Liver (tissue), 9 donors: ENCODE results near the gene TSBP1. TPM values are rescaled to one million over a fixed set of nuclear protein-coding genes. Genes with fewer than 3 reads are reported as not detected.
A peak's percentile ranks its signal among the peaks of the same experiment; 100 is the strongest.

ENCODE experiments used
- DNase-seq: peaks from one replicate; pipeline ENCODE4 v3.0.0-alpha.2; 2017; ENCODE audit warnings: low spot score
- H3K27ac ChIP-seq, 2 donors: one replicate each; pipeline ENCODE4 v1.7.0; 2013; ENCODE audit warnings: inconsistent platforms in 2 of 2, low read length in 2 of 2, control low read depth in 1 of 2, low read depth in 1 of 2, mild to moderate bottlenecking in 1 of 2
- H3K27me3 ChIP-seq, 4 donors: one replicate each; pipeline versions ENCODE4 v1.6.1 to v1.7.0; 2013; ENCODE audit warnings: low read length in 3 of 4, inconsistent platforms in 1 of 4, mild to moderate bottlenecking in 1 of 4, moderate library complexity in 1 of 4; ENCODE audit not compliant: control insufficient read depth in 4 of 4, insufficient read depth in 4 of 4
- H3K36me3 ChIP-seq, 4 donors: one replicate each; pipeline versions ENCODE4 v1.6.1 to v1.7.0; 2013; ENCODE audit warnings: low read length in 3 of 4, mild to moderate bottlenecking in 3 of 4, low read depth in 1 of 4, moderate library complexity in 1 of 4; ENCODE audit not compliant: control insufficient read depth in 4 of 4, insufficient read depth in 3 of 4
- H3K4me1 ChIP-seq, 4 donors: one replicate each; pipeline versions ENCODE4 v1.6.1 to v1.7.0; 2013; ENCODE audit warnings: low read length in 3 of 4, mild to moderate bottlenecking in 3 of 4, moderate library complexity in 1 of 4; ENCODE audit not compliant: control insufficient read depth in 4 of 4, insufficient read depth in 4 of 4
- H3K4me3 ChIP-seq, 3 donors: one replicate each; pipeline versions ENCODE4 v1.6.1 to v1.7.0; 2013; ENCODE audit warnings: low read length in 3 of 3, control low read depth in 1 of 3, low read depth in 1 of 3, mild to moderate bottlenecking in 1 of 3
- H3K9ac ChIP-seq, 2 donors: one replicate each; pipeline ENCODE4 v1.7.0; 2013; ENCODE audit warnings: low read length in 2 of 2, mild to moderate bottlenecking in 2 of 2, moderate library complexity in 2 of 2, control low read depth in 1 of 2, low read depth in 1 of 2
- H3K9me3 ChIP-seq, 4 donors: one replicate each; pipeline versions ENCODE4 v1.6.1 to v1.7.0; 2013; ENCODE audit warnings: low read length in 3 of 4; ENCODE audit not compliant: control insufficient read depth in 4 of 4
- FOXA1 ChIP-seq: IDR thresholded peaks from 2 replicates; pipeline ENCODE4 v1.6.1; 2016; ENCODE audit warnings: antibody characterized with exemption
- GABPA ChIP-seq, 2 donors: IDR thresholded peaks in 1 of 2; conservative IDR thresholded peaks in 1 of 2; 2 replicates each; pipeline ENCODE4 v1.6.1; 2016; ENCODE audit warnings: antibody characterized with exemption in 2 of 2, mild to moderate bottlenecking in 1 of 2, moderate library complexity in 1 of 2
- HNF4A ChIP-seq, 2 donors: conservative IDR thresholded peaks; 2 replicates each; pipeline ENCODE4 v1.6.1; 2016; ENCODE audit warnings: antibody characterized with exemption in 2 of 2, mild to moderate bottlenecking in 2 of 2
- JUND ChIP-seq, 2 donors: IDR thresholded peaks; 2 replicates each; pipeline ENCODE4 v1.6.1; 2016; ENCODE audit warnings: antibody characterized with exemption in 2 of 2
- NR2F2 ChIP-seq: IDR thresholded peaks from 2 replicates; pipeline ENCODE4 v1.6.1; 2016; ENCODE audit warnings: antibody characterized with exemption
- RAD21 ChIP-seq, 2 donors: IDR thresholded peaks; 2 replicates each; pipeline ENCODE4 v1.6.1; 2016; ENCODE audit warnings: antibody characterized with exemption in 2 of 2, mild to moderate bottlenecking in 2 of 2
- RXRA ChIP-seq, 2 donors: IDR thresholded peaks; 2 replicates each; pipeline ENCODE4 v1.6.1; 2017 to 2018; ENCODE audit warnings: antibody characterized with exemption in 2 of 2, mild to moderate bottlenecking in 1 of 2
- SP1 ChIP-seq: IDR thresholded peaks from 2 replicates; pipeline ENCODE4 v1.6.1; 2018; ENCODE audit warnings: antibody characterized with exemption, mild to moderate bottlenecking
- TAF1 ChIP-seq: conservative IDR thresholded peaks from 2 replicates; pipeline ENCODE4 v1.6.1; 2016; ENCODE audit warnings: antibody characterized with exemption, mild to moderate bottlenecking
- YY1 ChIP-seq: IDR thresholded peaks from 2 replicates; pipeline ENCODE4 v1.6.1; 2016; ENCODE audit warnings: antibody characterized with exemption, mild to moderate bottlenecking
- WGBS: extraction: QIAGEN DNeasy Blood & Tissue Kit; methylation state at CpG from one replicate; pipeline ENCODE4 v1.1.7; 2013; 5-methylcytosine and 5-hydroxymethylcytosine counted together
- polyA plus RNA-seq, 2 donors: library from polyadenylated mRNA; stranded (reverse) in 1 of 2; unstranded in 1 of 2; fragments of 200-250 nt in 1 of 2; fragments of >200 nt in 1 of 2; fragmentation: Nextera tagmentation in 1 of 2; extraction: Ambion mirVana in 1 of 2; gene quantifications; one replicate each; pipeline versions ENCODE4 v1.2.1 to v1.2.3, GENCODE V29; 2013 to 2015
- total RNA-seq, 2 donors: library from RNA; depleted of rRNA; stranded (reverse); fragments of >200 nt; gene quantifications; one replicate each; pipeline ENCODE4 v1.2.3, GENCODE V29; 2014
- TF ChIP-seq, protein P1 (sequence below): IDR thresholded peaks from 2 replicates; pipeline ENCODE4 v1.6.1; 2016; ENCODE audit warnings: antibody characterized with exemption
- TF ChIP-seq, protein P2 (sequence below): fragments of 150-350 bp; IDR thresholded peaks from 2 replicates; pipeline ENCODE4 v1.5.1; 2017; ENCODE audit warnings: improper control_type of control experiment, low read depth, low read length; ENCODE audit not compliant: missing input control
- TF ChIP-seq, protein P3 (sequence below): IDR thresholded peaks from 2 replicates; pipeline ENCODE4 v1.6.1; 2016; ENCODE audit warnings: antibody characterized with exemption
- TF ChIP-seq, protein P4 (sequence below): IDR thresholded peaks from 2 replicates; pipeline ENCODE4 v1.6.1; 2016; ENCODE audit warnings: antibody characterized with exemption, mild to moderate bottlenecking
- donor health status: healthy.
- donor health status: healthy.
- donor health status: healthy.
- donor health status: healthy.
- donor health status: healthy.

Gene TSBP1
- total and polyA plus RNA-seq, 4 donors = not detected

DNA sequence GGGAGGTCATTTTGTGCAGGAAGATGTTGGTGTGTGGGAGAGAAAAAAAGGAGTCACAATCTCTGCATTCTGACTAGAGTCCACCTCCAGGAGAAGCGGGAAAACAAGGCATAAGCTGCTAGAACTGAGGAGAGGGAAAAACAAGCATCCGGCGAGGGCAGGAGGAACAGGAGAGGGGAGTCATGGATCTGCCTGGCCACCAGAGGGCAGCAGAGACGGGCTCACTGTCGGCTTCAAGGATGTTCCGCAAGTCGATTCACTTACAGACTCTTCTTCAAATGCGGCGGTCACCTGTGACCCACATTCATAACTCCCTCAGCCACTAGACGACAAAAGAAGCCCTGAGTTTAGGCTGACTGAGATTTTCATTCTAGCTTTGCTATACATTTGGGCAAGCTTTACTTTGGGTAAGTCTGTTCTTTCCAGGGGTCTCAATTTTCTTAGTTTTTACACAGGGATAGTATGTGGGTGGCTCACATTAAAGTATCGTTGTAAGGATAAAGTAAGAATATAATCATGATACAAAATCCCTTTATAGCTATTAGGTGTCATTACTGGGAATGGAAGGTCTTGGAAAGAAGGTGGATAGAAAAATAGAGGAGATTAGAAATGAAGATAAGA lies 41.8 kb upstream of the TSBP1 start:
- peaks cover 0 to 4% (median 0%) of the 10 kb centered on the region in 4 donors for H3K4me1 ChIP-seq
- H3K36me3 ChIP-seq = no peaks in the 10 kb centered on the region
- 6% methylated on average over 11 of the region's 11 CpGs for WGBS
- no peak overlapping the region for H3K27ac ChIP-seq
- TF ChIP-seq, protein P1, sequence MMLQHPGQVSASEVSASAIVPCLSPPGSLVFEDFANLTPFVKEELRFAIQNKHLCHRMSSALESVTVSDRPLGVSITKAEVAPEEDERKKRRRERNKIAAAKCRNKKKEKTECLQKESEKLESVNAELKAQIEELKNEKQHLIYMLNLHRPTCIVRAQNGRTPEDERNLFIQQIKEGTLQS = no peak
- no peak for TF ChIP-seq NR2F2
- TF ChIP-seq SP1 = no peak
- no peak for TF ChIP-seq HNF4A (conservative IDR thresholded peaks at IDR 0.05)
- TF ChIP-seq RAD21 (IDR thresholded peaks at IDR 0.05) = peak; percentile 89 to 97
- TF ChIP-seq, protein P2, sequence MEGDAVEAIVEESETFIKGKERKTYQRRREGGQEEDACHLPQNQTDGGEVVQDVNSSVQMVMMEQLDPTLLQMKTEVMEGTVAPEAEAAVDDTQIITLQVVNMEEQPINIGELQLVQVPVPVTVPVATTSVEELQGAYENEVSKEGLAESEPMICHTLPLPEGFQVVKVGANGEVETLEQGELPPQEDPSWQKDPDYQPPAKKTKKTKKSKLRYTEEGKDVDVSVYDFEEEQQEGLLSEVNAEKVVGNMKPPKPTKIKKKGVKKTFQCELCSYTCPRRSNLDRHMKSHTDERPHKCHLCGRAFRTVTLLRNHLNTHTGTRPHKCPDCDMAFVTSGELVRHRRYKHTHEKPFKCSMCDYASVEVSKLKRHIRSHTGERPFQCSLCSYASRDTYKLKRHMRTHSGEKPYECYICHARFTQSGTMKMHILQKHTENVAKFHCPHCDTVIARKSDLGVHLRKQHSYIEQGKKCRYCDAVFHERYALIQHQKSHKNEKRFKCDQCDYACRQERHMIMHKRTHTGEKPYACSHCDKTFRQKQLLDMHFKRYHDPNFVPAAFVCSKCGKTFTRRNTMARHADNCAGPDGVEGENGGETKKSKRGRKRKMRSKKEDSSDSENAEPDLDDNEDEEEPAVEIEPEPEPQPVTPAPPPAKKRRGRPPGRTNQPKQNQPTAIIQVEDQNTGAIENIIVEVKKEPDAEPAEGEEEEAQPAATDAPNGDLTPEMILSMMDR = peak; percentile 92
- TF ChIP-seq, protein P3, sequence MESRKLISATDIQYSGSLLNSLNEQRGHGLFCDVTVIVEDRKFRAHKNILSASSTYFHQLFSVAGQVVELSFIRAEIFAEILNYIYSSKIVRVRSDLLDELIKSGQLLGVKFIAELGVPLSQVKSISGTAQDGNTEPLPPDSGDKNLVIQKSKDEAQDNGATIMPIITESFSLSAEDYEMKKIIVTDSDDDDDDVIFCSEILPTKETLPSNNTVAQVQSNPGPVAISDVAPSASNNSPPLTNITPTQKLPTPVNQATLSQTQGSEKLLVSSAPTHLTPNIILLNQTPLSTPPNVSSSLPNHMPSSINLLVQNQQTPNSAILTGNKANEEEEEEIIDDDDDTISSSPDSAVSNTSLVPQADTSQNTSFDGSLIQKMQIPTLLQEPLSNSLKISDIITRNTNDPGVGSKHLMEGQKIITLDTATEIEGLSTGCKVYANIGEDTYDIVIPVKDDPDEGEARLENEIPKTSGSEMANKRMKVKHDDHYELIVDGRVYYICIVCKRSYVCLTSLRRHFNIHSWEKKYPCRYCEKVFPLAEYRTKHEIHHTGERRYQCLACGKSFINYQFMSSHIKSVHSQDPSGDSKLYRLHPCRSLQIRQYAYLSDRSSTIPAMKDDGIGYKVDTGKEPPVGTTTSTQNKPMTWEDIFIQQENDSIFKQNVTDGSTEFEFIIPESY = no peak
- H3K27me3 ChIP-seq = peaks cover 3 to 8% (median 6%) of the 10 kb centered on the region in 4 donors
- H3K9ac ChIP-seq = no peak overlapping the region
- peak; percentile 81 for DNase-seq
- no peaks in the 10 kb centered on the region for H3K9me3 ChIP-seq
- no peak overlapping the region for H3K4me3 ChIP-seq

DNA sequence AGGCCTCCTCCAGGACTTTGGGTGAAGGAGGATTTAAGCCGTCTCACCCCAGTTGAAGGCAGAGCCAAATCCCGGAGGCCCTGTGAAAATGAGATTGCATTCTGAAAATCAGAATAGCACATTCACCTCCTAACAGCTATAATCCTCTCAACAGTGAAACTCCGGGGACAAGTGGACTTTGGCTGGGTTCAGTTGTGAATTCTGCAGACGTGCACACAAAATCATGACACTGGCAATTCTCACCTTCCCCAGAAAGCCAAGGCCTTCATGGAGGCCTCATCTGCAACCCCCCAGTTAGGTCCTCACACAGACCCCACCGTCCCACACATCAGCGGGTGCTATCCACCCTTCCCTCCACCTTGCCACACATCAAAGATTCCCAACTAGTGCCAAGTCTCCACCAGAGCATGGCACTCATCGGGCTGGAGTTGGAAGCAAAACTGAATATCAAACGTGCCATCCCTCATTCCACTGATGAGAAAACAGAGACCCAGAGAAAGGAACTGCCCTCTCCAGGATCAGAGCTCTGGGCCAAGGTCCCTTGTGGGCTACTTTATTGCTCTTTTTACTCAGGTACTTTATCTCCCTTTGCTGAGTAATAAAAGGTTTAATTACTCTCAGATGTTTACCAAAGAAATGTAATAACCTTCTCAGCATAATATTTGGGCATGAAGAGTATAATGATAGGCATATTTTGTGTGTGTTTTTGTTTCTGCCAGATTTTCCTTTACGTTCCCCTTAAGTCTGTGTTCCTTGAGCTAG lies 40.0 kb upstream of the TSBP1 start:
- Histone ChIP-seq H3K27me3 (peaks cover 3 to 12% (median 8%) of the 10 kb centered on the region in 4 donors), H3K36me3 (no peaks in the 10 kb centered on the region), H3K9me3 (no peaks in the 10 kb centered on the region), H3K27ac (no peak overlapping the region), H3K4me3 (no peak overlapping the region), H3K4me1 (peaks cover 0 to 4% (median 0%) of the 10 kb centered on the region in 4 donors), H3K9ac (no peak overlapping the region)
- DNase-seq = no peak
- TF ChIP-seq FOXA1 (no peak), RXRA (IDR thresholded peaks at IDR 0.05) (no peak), SP1 (no peak), TAF1 (no peak), GABPA (IDR thresholded peaks at IDR 0.05 in 1 of 2, conservative IDR thresholded peaks at IDR 0.05 in 1 of 2) (no peak), RAD21 (IDR thresholded peaks at IDR 0.05) (no peak), JUND (IDR thresholded peaks at IDR 0.05) (no peak), YY1 (no peak)
- TF ChIP-seq, protein P4, sequence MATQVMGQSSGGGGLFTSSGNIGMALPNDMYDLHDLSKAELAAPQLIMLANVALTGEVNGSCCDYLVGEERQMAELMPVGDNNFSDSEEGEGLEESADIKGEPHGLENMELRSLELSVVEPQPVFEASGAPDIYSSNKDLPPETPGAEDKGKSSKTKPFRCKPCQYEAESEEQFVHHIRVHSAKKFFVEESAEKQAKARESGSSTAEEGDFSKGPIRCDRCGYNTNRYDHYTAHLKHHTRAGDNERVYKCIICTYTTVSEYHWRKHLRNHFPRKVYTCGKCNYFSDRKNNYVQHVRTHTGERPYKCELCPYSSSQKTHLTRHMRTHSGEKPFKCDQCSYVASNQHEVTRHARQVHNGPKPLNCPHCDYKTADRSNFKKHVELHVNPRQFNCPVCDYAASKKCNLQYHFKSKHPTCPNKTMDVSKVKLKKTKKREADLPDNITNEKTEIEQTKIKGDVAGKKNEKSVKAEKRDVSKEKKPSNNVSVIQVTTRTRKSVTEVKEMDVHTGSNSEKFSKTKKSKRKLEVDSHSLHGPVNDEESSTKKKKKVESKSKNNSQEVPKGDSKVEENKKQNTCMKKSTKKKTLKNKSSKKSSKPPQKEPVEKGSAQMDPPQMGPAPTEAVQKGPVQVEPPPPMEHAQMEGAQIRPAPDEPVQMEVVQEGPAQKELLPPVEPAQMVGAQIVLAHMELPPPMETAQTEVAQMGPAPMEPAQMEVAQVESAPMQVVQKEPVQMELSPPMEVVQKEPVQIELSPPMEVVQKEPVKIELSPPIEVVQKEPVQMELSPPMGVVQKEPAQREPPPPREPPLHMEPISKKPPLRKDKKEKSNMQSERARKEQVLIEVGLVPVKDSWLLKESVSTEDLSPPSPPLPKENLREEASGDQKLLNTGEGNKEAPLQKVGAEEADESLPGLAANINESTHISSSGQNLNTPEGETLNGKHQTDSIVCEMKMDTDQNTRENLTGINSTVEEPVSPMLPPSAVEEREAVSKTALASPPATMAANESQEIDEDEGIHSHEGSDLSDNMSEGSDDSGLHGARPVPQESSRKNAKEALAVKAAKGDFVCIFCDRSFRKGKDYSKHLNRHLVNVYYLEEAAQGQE = no peak
- TF ChIP-seq, protein P1 = no peak
- TF ChIP-seq, protein P2 = no peak
- WGBS = 58% methylated on average over 9 of the region's 9 CpGs
